GM12865 (cell line): ENCODE measurements around the gene POLA1.

ENCODE experiments used
- DNase-seq: peaks from one replicate; pipeline ENCODE4 v3.0.0; 2010; ENCODE audit warnings: low read depth
- H3K4me3 ChIP-seq: 2 replicates; pipeline ENCODE4 v1.5.1; 2011; ENCODE audit warnings: mild to moderate bottlenecking, low read depth, low read length, control low read depth
- CTCF ChIP-seq: IDR thresholded peaks from 2 replicates; pipeline ENCODE4 v1.5.1; 2011; ENCODE audit warnings: low read length, control low read depth, low read depth, inconsistent platforms; ENCODE audit not compliant: insufficient read depth; ENCODE audit errors: missing control alignments

The POLA1 gene

GRCh38 chrX:24925430-24925829 is 231.7 kb downstream of the POLA1 start:
- H3K4me3 ChIP-seq, result no peak overlapping the region
- TF ChIP-seq CTCF, result no peak
- no peak for DNase-seq

GRCh38 chrX:24927372-24927771 is 233.7 kb downstream of the POLA1 start:
- no peak overlapping the region for H3K4me3 ChIP-seq
- DNase-seq, result no peak
- TF ChIP-seq CTCF, result no peak

GRCh38 chrX:24928114-24928513 is 234.4 kb downstream of the POLA1 start:
- no peak for DNase-seq
- TF ChIP-seq CTCF, result no peak
- no peak overlapping the region for H3K4me3 ChIP-seq

- TF ChIP-seq CTCF, result no peak
- no peak for DNase-seq
- no peak overlapping the region for H3K4me3 ChIP-seq
These were observed 240.6 kb downstream of the POLA1 start for GRCh38 chrX:24934279-24934678.

GRCh38 chrX:24945009-24945408 is 251.3 kb downstream of the POLA1 start:
- no peak for DNase-seq
- TF ChIP-seq CTCF, result no peak
- H3K4me3 ChIP-seq, result no peak overlapping the region

- peak; percentile 1 for DNase-seq
- TF ChIP-seq CTCF, result no peak
- H3K4me3 ChIP-seq, result no peak overlapping the region
These were observed 252.7 kb downstream of the POLA1 start for GRCh38 chrX:24946369-24946768.

GRCh38 chrX:24954732-24955131 is 261.0 kb downstream of the POLA1 start:
- no peak overlapping the region for H3K4me3 ChIP-seq
- TF ChIP-seq CTCF, result no peak
- no peak for DNase-seq
